ENCODE results near the gene PLG.
A peak's percentile ranks its signal among the peaks of the same experiment; 100 is the strongest.
"Not testable (repeated sequence)": the region's sequence is repeated elsewhere in the genome, so short reads cannot be mapped to it uniquely, and the experiment has no call there.

PLG gene

GRCh38 chr6:160701918-160702680, at the start of gene PLG:
TSS of gene PLG (plus strand) at chr6:160702244. CDS start at chr6:160702305, 61 bp downstream.
- not testable (repeated sequence) for DNase-seq (ENCODE audit: low read depth)

- DNase-seq (ENCODE audit: low read depth), result no peak
These were observed 42.5 kb upstream of the PLG start for GRCh38 chr6:160659562-160659961.

GRCh38 chr6:160661216-160661615, 40.8 kb upstream of the PLG start:
- DNase-seq (ENCODE audit: low read depth), result no peak

- no peak for DNase-seq (ENCODE audit: low read depth)
These were observed 39.6 kb upstream of the PLG start for GRCh38 chr6:160662429-160662828.

- DNase-seq (ENCODE audit: low read depth), result no peak
These were observed 39.2 kb upstream of the PLG start for GRCh38 chr6:160662842-160663241.

- DNase-seq (ENCODE audit: low read depth), result not testable (repeated sequence)
These were observed 37.8 kb upstream of the PLG start, which contains the start of gene LPA for GRCh38 chr6:160664198-160664597. TSS of gene LPA (minus strand) at chr6:160664275. CDS start at chr6:160664214, 61 bp downstream.

GRCh38 chr6:160667639-160668481, 34.2 kb upstream of the PLG start:
- DNase-seq (ENCODE audit: low read depth), result no peak

GRCh38 chr6:160668589-160668988, 33.5 kb upstream of the PLG start:
- no peak for DNase-seq (ENCODE audit: low read depth)

- DNase-seq (ENCODE audit: low read depth), result not testable (repeated sequence)
These were observed 25.6 kb upstream of the PLG start for GRCh38 chr6:160676418-160676817.

GRCh38 chr6:160678230-160678629, 23.8 kb upstream of the PLG start:
- no peak for DNase-seq (ENCODE audit: low read depth)

- DNase-seq (ENCODE audit: low read depth), result no peak
These were observed 23.2 kb upstream of the PLG start for GRCh38 chr6:160678744-160679401.

GRCh38 chr6:160679402-160679769, 22.7 kb upstream of the PLG start:
- no peak for DNase-seq (ENCODE audit: low read depth)

GRCh38 chr6:160685101-160685761, 16.8 kb upstream of the PLG start:
- not testable (repeated sequence) for DNase-seq (ENCODE audit: low read depth)

- no peak for DNase-seq (ENCODE audit: low read depth)
These were observed 16.1 kb upstream of the PLG start for GRCh38 chr6:160685762-160686450.

- DNase-seq (ENCODE audit: low read depth), result no peak
These were observed 11.6 kb upstream of the PLG start for GRCh38 chr6:160690458-160690857.

- DNase-seq (ENCODE audit: low read depth), result no peak
These were observed 10.4 kb upstream of the PLG start for GRCh38 chr6:160691617-160692016.

GRCh38 chr6:160692369-160692959, 9.6 kb upstream of the PLG start:
- DNase-seq (ENCODE audit: low read depth), result no peak

- peak; percentile 9 for DNase-seq (ENCODE audit: low read depth)
These were observed 7.0 kb upstream of the PLG start for GRCh38 chr6:160695025-160695424.

GRCh38 chr6:160695622-160696021, 6.4 kb upstream of the PLG start:
- DNase-seq (ENCODE audit: low read depth), result not testable (repeated sequence)

- not testable (repeated sequence) for DNase-seq (ENCODE audit: low read depth)
These were observed 5.2 kb upstream of the PLG start for GRCh38 chr6:160696884-160697283.

- no peak for DNase-seq (ENCODE audit: low read depth)
These were observed 4.2 kb upstream of the PLG start for GRCh38 chr6:160697826-160698225.
